HG02571 (cell line): Measurements from ENCODE around the gene CEP170B.
"Not testable (repeated sequence)": the region's sequence is repeated elsewhere in the genome, so short reads cannot be mapped to it uniquely, and the experiment has no call there.

ENCODE experiments used
- ATAC-seq: cut with Tn5 transposase; IDR thresholded peaks from one replicate; pipeline ENCODE4 v1.9.1; 2021; ENCODE audit warnings: mild to moderate bottlenecking, moderate library complexity; ENCODE audit not compliant: unreplicated experiment

The CEP170B gene

GRCh38 chr14:104888489-104889374 is 23.7 kb downstream of the CEP170B start:
- no peak for ATAC-seq

DNA sequence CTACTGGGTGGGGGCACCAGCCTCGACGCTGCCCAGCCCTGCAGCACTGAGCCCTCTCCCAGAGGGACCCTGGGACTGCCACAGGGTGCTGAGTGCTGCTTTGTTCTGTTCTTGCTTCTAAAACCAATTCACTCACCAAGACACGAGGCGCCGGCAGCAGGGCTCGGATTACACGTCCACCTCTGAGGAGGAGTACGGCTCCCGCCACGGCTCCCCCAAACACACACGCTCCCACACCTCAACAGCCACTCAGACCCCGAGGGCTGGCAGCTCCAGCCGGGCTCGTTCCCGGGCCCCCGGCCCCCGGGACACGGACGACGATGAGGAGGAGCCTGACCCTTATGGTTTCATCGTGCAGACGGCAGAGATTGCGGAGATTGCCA is 24.3 kb downstream of the CEP170B start:
- no peak for ATAC-seq

DNA sequence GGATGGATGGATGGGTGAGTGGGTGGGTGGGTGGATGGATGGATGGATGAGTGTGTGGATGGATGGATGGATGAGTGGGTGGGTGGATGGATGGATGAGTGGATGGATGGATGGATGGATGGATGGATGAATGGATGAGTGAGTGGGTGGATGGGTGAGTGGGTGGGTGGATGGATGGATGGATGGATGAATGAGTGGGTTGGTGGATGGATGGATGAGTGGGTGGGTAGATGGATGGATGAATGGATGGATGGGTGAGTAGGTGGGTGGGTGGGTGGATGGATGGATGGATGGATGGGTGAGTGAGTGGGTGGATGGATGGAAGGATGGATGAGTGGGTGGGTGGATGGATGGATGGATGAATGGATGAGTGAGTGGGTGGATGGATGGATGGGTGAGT is 25.2 kb downstream of the CEP170B start:
- ATAC-seq: not testable (repeated sequence)

- no peak for ATAC-seq
These were observed 26.1 kb downstream of the CEP170B start for GRCh38 chr14:104891121-104891551.

DNA sequence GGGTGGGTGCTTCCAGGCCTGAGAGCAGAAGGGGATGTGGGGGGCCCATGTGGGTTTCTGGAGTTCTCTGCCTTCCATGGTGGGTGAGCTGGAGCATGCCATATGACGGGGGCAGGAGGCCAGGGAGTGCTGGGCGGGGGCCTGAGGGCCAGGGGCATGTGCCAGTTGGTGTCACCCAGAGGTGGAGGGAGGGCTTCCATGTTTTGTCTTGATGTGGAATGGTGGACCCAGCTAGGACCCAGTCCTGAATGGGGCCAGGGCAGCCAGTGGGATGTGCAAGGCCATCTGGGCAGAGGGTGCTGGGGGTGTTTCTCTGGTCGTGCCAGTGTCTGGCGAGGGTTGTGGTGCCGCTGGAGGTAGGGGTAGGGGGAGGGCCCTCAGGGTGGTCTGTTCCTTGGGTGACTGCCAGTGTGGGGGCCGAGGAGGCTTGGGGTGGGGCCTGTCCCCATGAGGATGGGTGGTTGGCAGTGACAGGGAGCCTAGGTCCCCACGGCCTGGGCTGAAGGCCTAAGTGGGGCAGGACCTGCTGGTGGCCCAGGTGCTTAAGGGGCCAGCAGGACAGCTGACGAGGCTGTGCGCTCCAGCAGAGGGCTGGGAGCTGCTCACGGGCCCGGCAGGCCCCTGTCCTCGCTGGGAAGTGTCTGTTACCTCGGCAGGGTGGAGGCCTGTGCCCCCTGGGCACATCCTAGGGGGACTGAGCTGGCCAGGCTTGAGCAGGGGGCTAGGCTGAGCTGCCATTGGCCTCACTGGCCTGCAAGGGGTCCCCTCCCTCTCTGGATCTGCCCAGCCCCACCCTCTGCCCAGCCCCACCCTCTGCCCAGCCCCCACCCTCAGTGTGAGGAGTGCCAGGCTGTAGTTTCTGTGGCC is 26.8 kb downstream of the CEP170B start:
- no peak for ATAC-seq

DNA sequence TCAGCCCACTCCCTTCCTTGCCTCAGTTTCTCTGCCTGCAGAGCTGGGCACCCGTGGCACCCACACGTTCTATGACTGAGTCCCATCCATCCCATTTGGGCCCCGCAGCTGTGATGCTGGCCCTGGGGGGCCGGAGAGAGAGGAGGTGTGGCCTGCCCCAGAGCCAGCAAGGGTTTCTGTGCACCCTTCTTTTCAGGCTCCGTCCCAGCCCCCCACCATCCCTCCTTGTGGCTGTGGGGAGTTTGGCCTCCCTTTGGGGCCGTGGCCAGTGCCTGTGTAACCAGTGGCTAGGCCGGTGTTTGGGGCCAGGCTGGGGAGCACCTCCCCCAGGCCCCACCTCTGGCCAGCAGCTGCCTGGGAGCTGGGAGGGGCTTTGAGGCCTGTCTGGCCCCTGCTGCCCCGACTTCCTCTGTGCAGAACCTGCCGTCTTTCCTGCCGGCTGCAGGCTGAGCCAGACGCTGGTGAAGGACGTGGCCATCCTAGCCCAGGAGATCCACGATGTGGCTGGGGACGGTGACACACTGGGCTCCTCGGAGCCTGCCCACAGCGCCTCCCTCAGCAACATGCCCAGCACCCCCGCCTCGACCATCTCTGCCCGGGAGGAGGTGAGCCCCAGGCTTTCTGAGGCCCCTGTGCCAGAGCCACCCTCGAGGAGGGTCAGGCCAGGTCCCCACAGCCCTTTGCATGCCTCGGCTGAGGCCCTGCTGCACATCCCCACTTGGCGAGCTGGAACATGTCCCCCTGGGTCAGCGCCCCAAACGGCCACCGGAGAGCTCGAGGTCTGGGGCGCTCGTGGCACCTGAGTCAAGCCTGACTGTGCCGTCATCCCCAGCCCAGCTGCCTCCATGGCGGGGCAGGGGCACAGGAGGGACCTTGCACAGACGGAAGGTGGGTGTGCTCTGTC is 27.7 kb downstream of the CEP170B start:
- ATAC-seq: no peak

GRCh38 chr14:104893435-104894207 is 28.6 kb downstream of the CEP170B start:
- ATAC-seq: no peak

- ATAC-seq: no peak
These were observed 29.5 kb downstream of the CEP170B start for GRCh38 chr14:104894331-104895206.

GRCh38 chr14:104895207-104895785 is 30.2 kb downstream of the CEP170B start:
- ATAC-seq: no peak

- ATAC-seq: no peak
These were observed 31.0 kb downstream of the CEP170B start for GRCh38 chr14:104895786-104896661.

DNA sequence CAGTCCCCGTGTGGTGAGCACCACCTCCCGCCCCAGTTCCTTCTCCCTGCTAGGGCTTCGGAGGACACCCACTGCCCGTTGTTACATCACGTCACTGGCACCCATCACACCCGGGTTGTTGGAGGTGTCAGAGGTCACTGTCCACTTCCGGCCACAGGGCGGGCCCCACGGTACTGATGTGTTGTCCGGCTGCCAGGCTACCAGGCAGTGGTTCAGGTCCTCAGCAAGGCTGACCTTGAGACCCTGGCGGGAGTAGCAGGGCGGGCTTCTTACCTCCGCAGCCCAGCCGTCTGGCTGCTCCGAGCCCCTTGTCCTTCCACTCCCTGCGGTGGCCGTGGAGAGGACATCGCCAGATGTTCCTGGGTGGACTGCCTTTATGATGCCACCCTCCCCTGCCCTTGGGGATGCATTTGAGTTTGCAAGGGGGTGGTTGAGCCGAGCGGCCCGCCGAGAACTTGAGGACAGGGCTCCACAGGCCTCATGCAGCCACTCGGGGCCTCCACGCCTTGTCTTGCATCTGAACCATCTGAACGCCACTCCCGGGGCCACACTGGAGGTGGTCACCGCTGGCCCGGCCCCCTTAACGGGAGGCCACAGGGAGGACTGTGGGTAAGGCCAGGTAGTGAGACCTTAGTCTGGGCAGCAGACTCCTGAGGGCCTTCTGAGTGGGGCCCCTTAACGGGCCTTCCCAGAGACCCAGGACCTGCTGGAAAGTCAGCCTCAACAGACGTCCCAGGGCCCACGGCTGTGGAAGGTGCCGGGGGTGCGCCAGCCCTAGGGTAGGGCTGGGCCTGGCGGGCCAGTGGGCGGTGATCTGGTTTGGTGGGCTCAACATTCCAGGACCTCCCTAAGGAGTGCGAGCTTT is 32.5 kb downstream of the CEP170B start:
- ATAC-seq: no peak

GRCh38 chr14:104898195-104898558 is 33.1 kb downstream of the CEP170B start:
- no peak for ATAC-seq

- ATAC-seq: no peak
These were observed 33.9 kb downstream of the CEP170B start for GRCh38 chr14:104898870-104899510.

DNA sequence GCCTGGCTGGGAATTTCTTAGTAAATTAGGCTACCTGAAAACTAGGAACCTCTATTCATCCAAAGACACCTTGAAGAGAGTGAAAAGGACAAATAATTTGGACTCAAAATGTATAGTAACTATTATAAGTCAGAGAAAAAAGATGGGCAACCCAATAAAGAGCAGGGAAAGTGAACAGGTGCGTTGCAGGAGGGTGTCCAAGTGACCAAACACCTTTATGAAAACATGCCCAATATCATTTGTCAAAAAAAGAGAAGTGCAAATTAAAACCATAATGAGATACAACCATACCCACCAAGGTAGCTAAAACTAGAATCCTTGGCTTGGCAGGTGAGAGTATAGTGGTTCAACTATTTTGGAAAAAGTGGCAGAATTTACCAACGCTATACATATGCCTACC is 34.7 kb downstream of the CEP170B start:
- no peak for ATAC-seq

- ATAC-seq: no peak
These were observed 35.8 kb downstream of the CEP170B start for GRCh38 chr14:104900639-104901512.
